Liver (tissue), 9 donors: ENCODE data around the gene DOCK2. TPM values are rescaled to one million over a fixed set of nuclear protein-coding genes. Genes with fewer than 3 reads are reported as not detected.

Source experiments
- DNase-seq: peaks from one replicate; pipeline ENCODE4 v3.0.0-alpha.2; 2017; ENCODE audit warnings: low spot score
- H3K27ac ChIP-seq, 2 donors: one replicate each; pipeline ENCODE4 v1.7.0; 2013; ENCODE audit warnings: inconsistent platforms in 2 of 2, low read length in 2 of 2, control low read depth in 1 of 2, low read depth in 1 of 2, mild to moderate bottlenecking in 1 of 2
- H3K27me3 ChIP-seq, 4 donors: one replicate each; pipeline versions ENCODE4 v1.6.1 to v1.7.0; 2013; ENCODE audit warnings: low read length in 3 of 4, inconsistent platforms in 1 of 4, mild to moderate bottlenecking in 1 of 4, moderate library complexity in 1 of 4; ENCODE audit not compliant: control insufficient read depth in 4 of 4, insufficient read depth in 4 of 4
- H3K36me3 ChIP-seq, 4 donors: one replicate each; pipeline versions ENCODE4 v1.6.1 to v1.7.0; 2013; ENCODE audit warnings: low read length in 3 of 4, mild to moderate bottlenecking in 3 of 4, low read depth in 1 of 4, moderate library complexity in 1 of 4; ENCODE audit not compliant: control insufficient read depth in 4 of 4, insufficient read depth in 3 of 4
- H3K4me1 ChIP-seq, 4 donors: one replicate each; pipeline versions ENCODE4 v1.6.1 to v1.7.0; 2013; ENCODE audit warnings: low read length in 3 of 4, mild to moderate bottlenecking in 3 of 4, moderate library complexity in 1 of 4; ENCODE audit not compliant: control insufficient read depth in 4 of 4, insufficient read depth in 4 of 4
- H3K4me3 ChIP-seq, 3 donors: one replicate each; pipeline versions ENCODE4 v1.6.1 to v1.7.0; 2013; ENCODE audit warnings: low read length in 3 of 3, control low read depth in 1 of 3, low read depth in 1 of 3, mild to moderate bottlenecking in 1 of 3
- H3K9ac ChIP-seq, 2 donors: one replicate each; pipeline ENCODE4 v1.7.0; 2013; ENCODE audit warnings: low read length in 2 of 2, mild to moderate bottlenecking in 2 of 2, moderate library complexity in 2 of 2, control low read depth in 1 of 2, low read depth in 1 of 2
- H3K9me3 ChIP-seq, 4 donors: one replicate each; pipeline versions ENCODE4 v1.6.1 to v1.7.0; 2013; ENCODE audit warnings: low read length in 3 of 4; ENCODE audit not compliant: control insufficient read depth in 4 of 4
- EGR1 ChIP-seq, 2 donors: IDR thresholded peaks; 2 replicates each; pipeline ENCODE4 v1.6.1; 2016 to 2018; ENCODE audit warnings: antibody characterized with exemption in 2 of 2, low read depth in 2 of 2
- FOXA1 ChIP-seq: IDR thresholded peaks from 2 replicates; pipeline ENCODE4 v1.6.1; 2016; ENCODE audit warnings: antibody characterized with exemption
- FOXA2 ChIP-seq: IDR thresholded peaks from 2 replicates; pipeline ENCODE4 v1.6.1; 2016; ENCODE audit warnings: antibody characterized with exemption
- GABPA ChIP-seq, 2 donors: IDR thresholded peaks in 1 of 2; conservative IDR thresholded peaks in 1 of 2; 2 replicates each; pipeline ENCODE4 v1.6.1; 2016; ENCODE audit warnings: antibody characterized with exemption in 2 of 2, mild to moderate bottlenecking in 1 of 2, moderate library complexity in 1 of 2
- HNF4A ChIP-seq, 2 donors: conservative IDR thresholded peaks; 2 replicates each; pipeline ENCODE4 v1.6.1; 2016; ENCODE audit warnings: antibody characterized with exemption in 2 of 2, mild to moderate bottlenecking in 2 of 2
- HNF4G ChIP-seq: IDR thresholded peaks from 2 replicates; pipeline ENCODE4 v1.6.1; 2016; ENCODE audit warnings: antibody characterized with exemption
- JUND ChIP-seq, 2 donors: IDR thresholded peaks; 2 replicates each; pipeline ENCODE4 v1.6.1; 2016; ENCODE audit warnings: antibody characterized with exemption in 2 of 2
- RAD21 ChIP-seq, 2 donors: IDR thresholded peaks; 2 replicates each; pipeline ENCODE4 v1.6.1; 2016; ENCODE audit warnings: antibody characterized with exemption in 2 of 2, mild to moderate bottlenecking in 2 of 2
- RXRA ChIP-seq, 2 donors: IDR thresholded peaks; 2 replicates each; pipeline ENCODE4 v1.6.1; 2017 to 2018; ENCODE audit warnings: antibody characterized with exemption in 2 of 2, mild to moderate bottlenecking in 1 of 2
- SP1 ChIP-seq: IDR thresholded peaks from 2 replicates; pipeline ENCODE4 v1.6.1; 2018; ENCODE audit warnings: antibody characterized with exemption, mild to moderate bottlenecking
- TAF1 ChIP-seq: conservative IDR thresholded peaks from 2 replicates; pipeline ENCODE4 v1.6.1; 2016; ENCODE audit warnings: antibody characterized with exemption, mild to moderate bottlenecking
- YY1 ChIP-seq: IDR thresholded peaks from 2 replicates; pipeline ENCODE4 v1.6.1; 2016; ENCODE audit warnings: antibody characterized with exemption, mild to moderate bottlenecking
- WGBS: extraction: QIAGEN DNeasy Blood & Tissue Kit; methylation state at CpG from one replicate; pipeline ENCODE4 v1.1.7; 2013; 5-methylcytosine and 5-hydroxymethylcytosine counted together
- polyA plus RNA-seq, 2 donors: library from polyadenylated mRNA; stranded (reverse) in 1 of 2; unstranded in 1 of 2; fragments of 200-250 nt in 1 of 2; fragments of >200 nt in 1 of 2; fragmentation: Nextera tagmentation in 1 of 2; extraction: Ambion mirVana in 1 of 2; gene quantifications; one replicate each; pipeline versions ENCODE4 v1.2.1 to v1.2.3, GENCODE V29; 2013 to 2015
- total RNA-seq, 2 donors: library from RNA; depleted of rRNA; stranded (reverse); fragments of >200 nt; gene quantifications; one replicate each; pipeline ENCODE4 v1.2.3, GENCODE V29; 2014
- TF ChIP-seq, protein P1 (sequence below): IDR thresholded peaks from 2 replicates; pipeline ENCODE4 v1.6.1; 2016; ENCODE audit warnings: antibody characterized with exemption
- TF ChIP-seq, protein P2 (sequence below): fragments of 150-350 bp; IDR thresholded peaks from 2 replicates; pipeline ENCODE4 v1.5.1; 2017; ENCODE audit warnings: improper control_type of control experiment, low read depth, low read length; ENCODE audit not compliant: missing input control
- TF ChIP-seq, protein P3 (sequence below): IDR thresholded peaks from 2 replicates; pipeline ENCODE4 v1.6.1; 2016; ENCODE audit warnings: antibody characterized with exemption
- TF ChIP-seq, protein P4 (sequence below): IDR thresholded peaks from 2 replicates; pipeline ENCODE4 v1.6.1; 2016; ENCODE audit warnings: antibody characterized with exemption, mild to moderate bottlenecking
- TF ChIP-seq, protein P5 (sequence below): IDR thresholded peaks from 2 replicates; pipeline ENCODE4 v1.6.1; 2016; ENCODE audit warnings: antibody characterized with exemption
- donor health status: healthy.
- donor health status: healthy.
- donor health status: healthy.
- donor health status: healthy.
- donor health status: healthy.

Gene DOCK2
- total and polyA plus RNA-seq, 4 donors: 2.3 to 26.6 (median 8.2) TPM

DNA sequence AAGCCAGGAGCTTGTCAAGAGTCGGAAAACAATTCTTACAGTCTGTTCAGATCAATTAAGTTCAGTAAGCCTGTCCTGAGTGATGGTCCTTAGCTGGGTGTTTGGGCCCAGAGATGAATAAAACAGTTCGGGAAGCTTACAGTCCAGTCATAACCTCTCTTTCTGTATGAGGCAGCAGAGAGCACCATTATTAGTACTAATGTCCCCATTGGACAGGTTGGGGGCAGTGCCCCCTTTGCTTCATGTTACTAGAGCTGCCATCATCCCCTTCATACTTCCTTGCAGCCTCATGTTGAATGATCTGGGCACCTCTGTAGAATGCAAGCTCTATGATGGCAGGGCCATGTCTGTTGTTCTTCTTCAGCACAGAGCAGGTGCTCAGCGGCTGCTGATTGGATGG is 9.8 kb downstream of the DOCK2 start:
- 73% methylated on average over 3 of the region's 3 CpGs for WGBS
- no peak overlapping the region for H3K4me3 ChIP-seq
- H3K27ac ChIP-seq: no peak overlapping the region
- peaks cover 0 to 5% (median 0%) of the 10 kb centered on the region in 4 donors for H3K4me1 ChIP-seq
- no peaks in the 10 kb centered on the region for H3K36me3 ChIP-seq
- H3K9me3 ChIP-seq: no peaks in the 10 kb centered on the region
- H3K27me3 ChIP-seq: peaks cover 0 to under 1% (median 0%) of the 10 kb centered on the region in 4 donors
- no peak overlapping the region for H3K9ac ChIP-seq
- TF ChIP-seq HNF4G: no peak
- no peak for TF ChIP-seq RXRA (IDR thresholded peaks at IDR 0.05)
- no peak for TF ChIP-seq YY1
- TF ChIP-seq TAF1: no peak
- TF ChIP-seq, protein P1, sequence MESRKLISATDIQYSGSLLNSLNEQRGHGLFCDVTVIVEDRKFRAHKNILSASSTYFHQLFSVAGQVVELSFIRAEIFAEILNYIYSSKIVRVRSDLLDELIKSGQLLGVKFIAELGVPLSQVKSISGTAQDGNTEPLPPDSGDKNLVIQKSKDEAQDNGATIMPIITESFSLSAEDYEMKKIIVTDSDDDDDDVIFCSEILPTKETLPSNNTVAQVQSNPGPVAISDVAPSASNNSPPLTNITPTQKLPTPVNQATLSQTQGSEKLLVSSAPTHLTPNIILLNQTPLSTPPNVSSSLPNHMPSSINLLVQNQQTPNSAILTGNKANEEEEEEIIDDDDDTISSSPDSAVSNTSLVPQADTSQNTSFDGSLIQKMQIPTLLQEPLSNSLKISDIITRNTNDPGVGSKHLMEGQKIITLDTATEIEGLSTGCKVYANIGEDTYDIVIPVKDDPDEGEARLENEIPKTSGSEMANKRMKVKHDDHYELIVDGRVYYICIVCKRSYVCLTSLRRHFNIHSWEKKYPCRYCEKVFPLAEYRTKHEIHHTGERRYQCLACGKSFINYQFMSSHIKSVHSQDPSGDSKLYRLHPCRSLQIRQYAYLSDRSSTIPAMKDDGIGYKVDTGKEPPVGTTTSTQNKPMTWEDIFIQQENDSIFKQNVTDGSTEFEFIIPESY: no peak
- TF ChIP-seq RAD21 (IDR thresholded peaks at IDR 0.05): no peak
- TF ChIP-seq, protein P2, sequence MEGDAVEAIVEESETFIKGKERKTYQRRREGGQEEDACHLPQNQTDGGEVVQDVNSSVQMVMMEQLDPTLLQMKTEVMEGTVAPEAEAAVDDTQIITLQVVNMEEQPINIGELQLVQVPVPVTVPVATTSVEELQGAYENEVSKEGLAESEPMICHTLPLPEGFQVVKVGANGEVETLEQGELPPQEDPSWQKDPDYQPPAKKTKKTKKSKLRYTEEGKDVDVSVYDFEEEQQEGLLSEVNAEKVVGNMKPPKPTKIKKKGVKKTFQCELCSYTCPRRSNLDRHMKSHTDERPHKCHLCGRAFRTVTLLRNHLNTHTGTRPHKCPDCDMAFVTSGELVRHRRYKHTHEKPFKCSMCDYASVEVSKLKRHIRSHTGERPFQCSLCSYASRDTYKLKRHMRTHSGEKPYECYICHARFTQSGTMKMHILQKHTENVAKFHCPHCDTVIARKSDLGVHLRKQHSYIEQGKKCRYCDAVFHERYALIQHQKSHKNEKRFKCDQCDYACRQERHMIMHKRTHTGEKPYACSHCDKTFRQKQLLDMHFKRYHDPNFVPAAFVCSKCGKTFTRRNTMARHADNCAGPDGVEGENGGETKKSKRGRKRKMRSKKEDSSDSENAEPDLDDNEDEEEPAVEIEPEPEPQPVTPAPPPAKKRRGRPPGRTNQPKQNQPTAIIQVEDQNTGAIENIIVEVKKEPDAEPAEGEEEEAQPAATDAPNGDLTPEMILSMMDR: no peak
- TF ChIP-seq GABPA (IDR thresholded peaks at IDR 0.05 in 1 of 2, conservative IDR thresholded peaks at IDR 0.05 in 1 of 2): no peak
- no peak for TF ChIP-seq EGR1 (IDR thresholded peaks at IDR 0.05; ENCODE audit: low read depth in 2 of 2)
- TF ChIP-seq HNF4A (conservative IDR thresholded peaks at IDR 0.05): no peak
- TF ChIP-seq, protein P3, sequence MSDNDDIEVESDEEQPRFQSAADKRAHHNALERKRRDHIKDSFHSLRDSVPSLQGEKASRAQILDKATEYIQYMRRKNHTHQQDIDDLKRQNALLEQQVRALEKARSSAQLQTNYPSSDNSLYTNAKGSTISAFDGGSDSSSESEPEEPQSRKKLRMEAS: no peak
- no peak for TF ChIP-seq JUND (IDR thresholded peaks at IDR 0.05)
- no peak for TF ChIP-seq SP1
- DNase-seq: no peak

DNA sequence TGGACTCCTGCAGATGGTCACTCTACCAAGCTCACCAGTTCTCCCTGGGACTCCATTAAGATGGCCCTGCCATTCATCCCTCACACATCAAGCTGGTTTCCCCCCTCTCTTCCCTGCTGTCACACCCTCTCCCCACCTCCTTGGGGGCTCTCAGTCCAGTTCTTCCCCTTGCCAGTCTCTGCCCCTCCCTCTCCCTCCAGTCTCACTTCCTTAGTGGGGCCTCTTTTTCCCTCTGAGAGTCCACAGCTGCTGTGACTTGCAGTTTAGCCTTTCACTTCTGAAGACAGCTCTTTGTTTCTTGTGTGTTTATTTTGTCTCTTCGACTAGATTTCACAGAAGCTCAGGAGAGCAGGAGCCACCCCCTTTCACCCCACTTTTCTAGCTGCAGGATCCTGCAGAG is 10.5 kb downstream of the DOCK2 start:
- H3K27me3 ChIP-seq: no peaks in the 10 kb centered on the region
- H3K4me3 ChIP-seq: no peak overlapping the region
- DNase-seq: no peak
- WGBS: 11% methylated on average over 1 of the region's 1 CpG
- H3K9ac ChIP-seq: no peak overlapping the region
- H3K4me1 ChIP-seq: peaks cover 0 to 5% (median 0%) of the 10 kb centered on the region in 4 donors
- no peak for TF ChIP-seq YY1
- H3K9me3 ChIP-seq: no peaks in the 10 kb centered on the region
- H3K27ac ChIP-seq: no peak overlapping the region
- H3K36me3 ChIP-seq: no peaks in the 10 kb centered on the region

DNA sequence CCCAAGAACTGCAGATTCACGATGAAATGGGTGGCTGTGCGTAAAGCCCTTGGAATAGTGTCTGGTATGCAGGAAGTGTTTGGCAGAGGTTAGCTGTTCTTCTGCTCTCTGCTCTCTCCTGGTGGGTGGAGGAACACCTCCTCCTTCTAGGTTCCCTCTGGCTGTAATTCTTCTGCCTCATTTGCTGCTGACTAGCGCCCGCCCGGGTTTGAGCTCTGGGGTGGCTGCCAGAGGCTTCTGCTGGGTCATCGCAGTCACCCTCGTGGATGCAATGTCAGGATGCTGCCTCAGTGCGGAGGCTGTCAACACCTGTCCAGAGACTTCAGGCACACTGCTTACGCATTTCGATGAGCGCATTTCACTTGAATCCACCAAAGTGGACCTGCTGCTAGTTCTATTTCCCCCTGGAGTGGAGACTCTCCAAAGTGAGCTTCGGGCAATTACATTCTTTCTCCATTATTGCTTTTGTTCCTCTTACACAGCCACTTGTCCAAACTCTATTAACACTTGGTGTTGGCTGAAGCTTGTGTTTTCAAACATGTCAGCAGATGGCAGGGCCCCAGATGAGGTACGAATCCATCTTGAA is 11.7 kb downstream of the DOCK2 start:
- no peaks in the 10 kb centered on the region for H3K36me3 ChIP-seq
- 80% methylated on average over 13 of the region's 13 CpGs for WGBS
- no peaks in the 10 kb centered on the region for H3K9me3 ChIP-seq
- H3K27me3 ChIP-seq: no peaks in the 10 kb centered on the region
- H3K4me1 ChIP-seq: peaks cover 0 to 5% (median 0%) of the 10 kb centered on the region in 4 donors
- no peak for DNase-seq
- no peak overlapping the region for H3K9ac ChIP-seq
- no peak overlapping the region for H3K4me3 ChIP-seq
- no peak overlapping the region for H3K27ac ChIP-seq
- TF ChIP-seq JUND (IDR thresholded peaks at IDR 0.05) (no peak), RXRA (IDR thresholded peaks at IDR 0.05) (no peak), EGR1 (IDR thresholded peaks at IDR 0.05; ENCODE audit: low read depth in 2 of 2) (no peak), GABPA (IDR thresholded peaks at IDR 0.05 in 1 of 2, conservative IDR thresholded peaks at IDR 0.05 in 1 of 2) (no peak), TAF1 (no peak), SP1 (no peak), FOXA2 (no peak), YY1 (no peak), FOXA1 (no peak)
- TF ChIP-seq, protein P3: no peak
- TF ChIP-seq, protein P4, sequence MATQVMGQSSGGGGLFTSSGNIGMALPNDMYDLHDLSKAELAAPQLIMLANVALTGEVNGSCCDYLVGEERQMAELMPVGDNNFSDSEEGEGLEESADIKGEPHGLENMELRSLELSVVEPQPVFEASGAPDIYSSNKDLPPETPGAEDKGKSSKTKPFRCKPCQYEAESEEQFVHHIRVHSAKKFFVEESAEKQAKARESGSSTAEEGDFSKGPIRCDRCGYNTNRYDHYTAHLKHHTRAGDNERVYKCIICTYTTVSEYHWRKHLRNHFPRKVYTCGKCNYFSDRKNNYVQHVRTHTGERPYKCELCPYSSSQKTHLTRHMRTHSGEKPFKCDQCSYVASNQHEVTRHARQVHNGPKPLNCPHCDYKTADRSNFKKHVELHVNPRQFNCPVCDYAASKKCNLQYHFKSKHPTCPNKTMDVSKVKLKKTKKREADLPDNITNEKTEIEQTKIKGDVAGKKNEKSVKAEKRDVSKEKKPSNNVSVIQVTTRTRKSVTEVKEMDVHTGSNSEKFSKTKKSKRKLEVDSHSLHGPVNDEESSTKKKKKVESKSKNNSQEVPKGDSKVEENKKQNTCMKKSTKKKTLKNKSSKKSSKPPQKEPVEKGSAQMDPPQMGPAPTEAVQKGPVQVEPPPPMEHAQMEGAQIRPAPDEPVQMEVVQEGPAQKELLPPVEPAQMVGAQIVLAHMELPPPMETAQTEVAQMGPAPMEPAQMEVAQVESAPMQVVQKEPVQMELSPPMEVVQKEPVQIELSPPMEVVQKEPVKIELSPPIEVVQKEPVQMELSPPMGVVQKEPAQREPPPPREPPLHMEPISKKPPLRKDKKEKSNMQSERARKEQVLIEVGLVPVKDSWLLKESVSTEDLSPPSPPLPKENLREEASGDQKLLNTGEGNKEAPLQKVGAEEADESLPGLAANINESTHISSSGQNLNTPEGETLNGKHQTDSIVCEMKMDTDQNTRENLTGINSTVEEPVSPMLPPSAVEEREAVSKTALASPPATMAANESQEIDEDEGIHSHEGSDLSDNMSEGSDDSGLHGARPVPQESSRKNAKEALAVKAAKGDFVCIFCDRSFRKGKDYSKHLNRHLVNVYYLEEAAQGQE: no peak
- TF ChIP-seq, protein P1: no peak
- TF ChIP-seq, protein P5, sequence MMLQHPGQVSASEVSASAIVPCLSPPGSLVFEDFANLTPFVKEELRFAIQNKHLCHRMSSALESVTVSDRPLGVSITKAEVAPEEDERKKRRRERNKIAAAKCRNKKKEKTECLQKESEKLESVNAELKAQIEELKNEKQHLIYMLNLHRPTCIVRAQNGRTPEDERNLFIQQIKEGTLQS: no peak
